ENCODE results near the gene XPOT.
"Not testable (repeated sequence)": the region's sequence is repeated elsewhere in the genome, so short reads cannot be mapped to it uniquely, and the experiment has no call there.

- TF ChIP-seq, protein P1, sequence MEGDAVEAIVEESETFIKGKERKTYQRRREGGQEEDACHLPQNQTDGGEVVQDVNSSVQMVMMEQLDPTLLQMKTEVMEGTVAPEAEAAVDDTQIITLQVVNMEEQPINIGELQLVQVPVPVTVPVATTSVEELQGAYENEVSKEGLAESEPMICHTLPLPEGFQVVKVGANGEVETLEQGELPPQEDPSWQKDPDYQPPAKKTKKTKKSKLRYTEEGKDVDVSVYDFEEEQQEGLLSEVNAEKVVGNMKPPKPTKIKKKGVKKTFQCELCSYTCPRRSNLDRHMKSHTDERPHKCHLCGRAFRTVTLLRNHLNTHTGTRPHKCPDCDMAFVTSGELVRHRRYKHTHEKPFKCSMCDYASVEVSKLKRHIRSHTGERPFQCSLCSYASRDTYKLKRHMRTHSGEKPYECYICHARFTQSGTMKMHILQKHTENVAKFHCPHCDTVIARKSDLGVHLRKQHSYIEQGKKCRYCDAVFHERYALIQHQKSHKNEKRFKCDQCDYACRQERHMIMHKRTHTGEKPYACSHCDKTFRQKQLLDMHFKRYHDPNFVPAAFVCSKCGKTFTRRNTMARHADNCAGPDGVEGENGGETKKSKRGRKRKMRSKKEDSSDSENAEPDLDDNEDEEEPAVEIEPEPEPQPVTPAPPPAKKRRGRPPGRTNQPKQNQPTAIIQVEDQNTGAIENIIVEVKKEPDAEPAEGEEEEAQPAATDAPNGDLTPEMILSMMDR (conservative IDR thresholded peaks at IDR 0.05; ENCODE audit: low read length) = not testable (repeated sequence)
- TF ChIP-seq EZH2phosphoT487 (IDR thresholded peaks at IDR 0.05; ENCODE audit: borderline replicate concordance) = not testable (repeated sequence)
These were observed 48.0 kb upstream of the XPOT start for GRCh38 chr12:64356209-64356608.
